Heart left ventricle (tissue), 13 donors: ENCODE results near the gene MAST4.

ENCODE experiments used
- POLR2A ChIP-seq, 2 donors: fragments of 450-650 bp; IDR thresholded peaks; one replicate each; pipeline ENCODE4 v1.6.1; 2017; ENCODE audit warnings: antibody characterized with exemption in 2 of 2, mild to moderate bottlenecking in 2 of 2, moderate library complexity in 2 of 2
- TF ChIP-seq, protein P1 (sequence below), 12 donors: fragments of 200-600 bp; sonication (generic) in 4 of 12; IDR thresholded peaks; one replicate each; pipeline versions ENCODE4 v1.5.0 to v1.8.0; 2018 to 2022; ENCODE audit warnings: antibody characterized with exemption in 12 of 12, mild to moderate bottlenecking in 5 of 12
- donor health status: ischemic (EF 13 %, LVEDD 7.1; RV severe dilation, severe dysfunction).
- donor health status: DM: no; HTN: yes; CAD: no.
- donor health status: DM: no; HTN: no; CAD: no.
- donor health status: ischemic (EF 25% LVEDD 6.9; RV normal size, moderate dysfunction).
- donor health status: ischemic (EF 25% LVEDD 5.7; RV mildly dilated, moderate dysfunction).
- donor health status: ischemic (EF 35%, LVEDD 5.7; RV mildly dilated, moderate dysfunction).
- donor health status: nonischemic (EF 11% LVEDD 7.7; RV severe dilation, severe dysfunction).
- donor health status: DM: yes; HTN: yes; CAD: no.
- donor health status: PGD.
- donor health status: ischemic (EF 29% LVEDD 5.4; RV normal size, mild dysfunction).
- donor health status: nonischemic (EF 23%, LVEDD 6.1; RV moderate dilation, normal function).

DNA sequence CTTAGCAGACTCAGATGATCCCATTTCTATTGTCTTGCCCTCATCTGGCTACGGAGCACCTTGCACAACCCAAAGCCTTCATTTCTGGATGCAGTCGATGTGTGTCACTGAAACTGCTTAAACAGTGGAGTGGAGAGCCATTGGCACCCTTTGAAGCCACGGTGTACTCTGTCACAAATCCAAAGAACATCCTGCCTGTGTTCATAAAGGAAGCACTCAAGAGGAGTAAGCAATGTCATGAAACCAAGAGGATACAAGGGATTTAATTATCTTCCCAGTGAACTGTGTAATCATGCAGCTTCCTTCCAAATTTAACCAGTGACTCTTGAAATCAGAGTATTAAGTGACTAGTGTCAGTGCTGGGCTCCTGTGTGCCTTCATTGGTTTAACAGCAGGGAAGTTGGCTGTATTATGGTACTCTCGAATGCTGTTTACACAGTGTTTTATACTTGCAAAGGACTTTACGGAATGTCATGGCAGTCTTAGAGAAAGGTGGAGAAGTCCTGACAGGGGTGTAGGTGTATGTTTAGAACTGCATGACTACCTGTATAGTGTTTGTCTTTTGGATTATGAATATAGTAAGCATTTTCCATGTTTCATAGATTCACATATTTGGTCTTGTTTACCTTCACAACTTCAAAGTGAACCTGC is 558.5 kb downstream of the MAST4 start:
- TF ChIP-seq, protein P1, sequence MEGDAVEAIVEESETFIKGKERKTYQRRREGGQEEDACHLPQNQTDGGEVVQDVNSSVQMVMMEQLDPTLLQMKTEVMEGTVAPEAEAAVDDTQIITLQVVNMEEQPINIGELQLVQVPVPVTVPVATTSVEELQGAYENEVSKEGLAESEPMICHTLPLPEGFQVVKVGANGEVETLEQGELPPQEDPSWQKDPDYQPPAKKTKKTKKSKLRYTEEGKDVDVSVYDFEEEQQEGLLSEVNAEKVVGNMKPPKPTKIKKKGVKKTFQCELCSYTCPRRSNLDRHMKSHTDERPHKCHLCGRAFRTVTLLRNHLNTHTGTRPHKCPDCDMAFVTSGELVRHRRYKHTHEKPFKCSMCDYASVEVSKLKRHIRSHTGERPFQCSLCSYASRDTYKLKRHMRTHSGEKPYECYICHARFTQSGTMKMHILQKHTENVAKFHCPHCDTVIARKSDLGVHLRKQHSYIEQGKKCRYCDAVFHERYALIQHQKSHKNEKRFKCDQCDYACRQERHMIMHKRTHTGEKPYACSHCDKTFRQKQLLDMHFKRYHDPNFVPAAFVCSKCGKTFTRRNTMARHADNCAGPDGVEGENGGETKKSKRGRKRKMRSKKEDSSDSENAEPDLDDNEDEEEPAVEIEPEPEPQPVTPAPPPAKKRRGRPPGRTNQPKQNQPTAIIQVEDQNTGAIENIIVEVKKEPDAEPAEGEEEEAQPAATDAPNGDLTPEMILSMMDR (IDR thresholded peaks at IDR 0.05), result no peak
- no peak for TF ChIP-seq POLR2A (IDR thresholded peaks at IDR 0.05)
